ENCODE data around the gene PTTG2. TPM values are rescaled to one million over a fixed set of nuclear protein-coding genes. Genes with fewer than 3 reads are reported as not detected.
"Not testable (repeated sequence)": the region's sequence is repeated elsewhere in the genome, so short reads cannot be mapped to it uniquely, and the experiment has no call there.

PTTG2 gene
- total RNA-seq = not detected in 2 replicates
- 0.16 TPM for polyA plus RNA-seq (2012)

DNA sequence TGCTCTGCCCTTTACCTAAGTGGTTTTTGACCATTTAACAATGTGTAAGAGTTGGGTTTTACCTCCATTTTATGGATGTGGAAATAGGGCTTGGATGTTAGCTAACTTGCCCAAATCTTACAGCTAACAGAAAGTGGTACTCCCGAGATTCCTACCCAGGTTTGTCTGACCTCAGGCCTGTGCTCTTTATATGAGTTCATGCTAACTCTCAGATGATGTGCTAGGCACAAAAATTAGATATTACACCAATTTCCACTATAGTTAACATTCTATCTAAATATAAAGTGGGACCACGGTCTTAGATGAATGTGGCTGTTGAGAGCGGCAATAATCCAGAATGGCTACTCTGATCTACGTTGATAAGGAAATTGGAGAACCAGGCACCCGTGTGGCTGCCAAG is at the start of gene PTTG2:
PTTG2 (plus strand) TSS at position 301 of the 400 bp plus-strand sequence; CDS start at position 338, 37 bp downstream.
- DNase-seq (ENCODE audit: low read depth) = no peak

DNA sequence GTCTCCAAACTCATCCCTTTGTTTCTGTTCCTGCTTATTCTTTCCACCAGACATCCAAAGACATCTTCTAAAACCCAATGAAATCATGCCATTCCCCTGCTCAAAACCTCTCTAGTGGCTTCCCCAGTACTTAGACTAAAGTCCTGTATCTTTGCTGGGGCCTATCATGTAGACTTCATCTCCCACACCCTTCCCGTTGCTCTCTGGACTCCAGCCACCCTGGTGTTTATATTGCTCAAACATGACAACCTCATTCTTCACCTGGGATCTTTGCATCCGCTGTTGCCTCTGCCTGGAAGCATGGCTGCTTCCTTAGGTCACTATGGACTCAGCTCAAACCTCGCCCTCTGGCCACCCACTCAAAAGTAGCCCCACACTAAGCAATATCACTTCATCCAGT is 45.7 kb upstream of the PTTG2 start:
- DNase-seq (ENCODE audit: low read depth) = no peak

DNA sequence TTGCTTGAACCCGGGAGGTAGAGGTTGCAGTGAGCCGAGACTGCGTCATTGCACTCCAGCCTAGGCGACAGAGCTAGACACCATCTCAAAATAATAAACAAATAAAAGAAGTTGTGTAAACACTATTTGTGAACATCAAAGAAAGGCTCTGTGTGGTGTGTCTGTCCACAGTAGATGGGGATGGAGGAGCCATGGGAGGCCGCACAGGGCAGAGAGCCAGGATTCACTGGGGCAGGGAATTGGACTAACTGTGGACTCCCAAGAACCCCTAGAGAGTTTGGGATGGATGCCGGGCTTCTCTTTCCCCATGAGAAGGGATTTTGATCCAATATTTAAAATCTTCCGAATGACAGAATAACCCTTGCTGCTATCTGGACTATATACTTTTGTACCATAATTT is 42.8 kb upstream of the PTTG2 start:
- DNase-seq (ENCODE audit: low read depth) = no peak

DNA sequence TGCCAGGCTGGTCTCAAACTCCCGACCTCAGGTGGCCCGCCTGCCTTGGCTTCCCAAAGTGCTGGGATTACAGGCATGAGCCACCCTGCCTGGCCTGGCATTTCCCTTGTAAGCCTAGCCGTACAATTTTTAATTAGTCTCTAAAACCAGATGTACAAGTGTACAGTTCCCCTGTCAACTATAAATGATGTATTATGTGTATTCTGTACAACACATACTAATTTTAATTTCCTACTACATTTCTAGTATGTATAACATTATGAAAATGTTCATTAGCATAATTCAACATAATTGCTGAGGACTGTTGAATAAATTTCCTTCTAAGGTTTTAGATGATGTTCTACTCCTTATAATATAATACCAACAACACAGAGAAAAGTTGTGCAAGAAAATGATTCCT is 41.5 kb upstream of the PTTG2 start:
- DNase-seq (ENCODE audit: low read depth) = no peak

DNA sequence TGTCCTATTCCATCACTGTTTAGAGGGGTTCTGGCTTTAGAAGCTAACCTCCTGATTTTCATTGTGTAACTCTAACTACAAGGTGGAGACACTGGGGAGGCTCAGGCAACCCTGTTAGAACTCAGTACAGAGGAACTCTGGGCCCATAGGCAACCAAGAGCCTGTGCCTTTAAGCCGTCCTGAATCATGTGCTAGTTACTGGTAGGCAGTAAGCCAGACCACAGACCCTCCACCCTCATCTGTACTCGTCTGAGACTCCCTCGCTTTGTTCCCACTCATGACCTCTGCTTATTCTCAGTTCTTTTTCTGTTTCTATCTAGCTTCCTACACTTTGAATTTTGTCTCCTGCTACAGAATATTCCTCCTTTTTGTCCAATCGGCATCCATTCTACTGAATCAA is 37.9 kb upstream of the PTTG2 start:
- DNase-seq (ENCODE audit: low read depth) = peak; percentile 31

DNA sequence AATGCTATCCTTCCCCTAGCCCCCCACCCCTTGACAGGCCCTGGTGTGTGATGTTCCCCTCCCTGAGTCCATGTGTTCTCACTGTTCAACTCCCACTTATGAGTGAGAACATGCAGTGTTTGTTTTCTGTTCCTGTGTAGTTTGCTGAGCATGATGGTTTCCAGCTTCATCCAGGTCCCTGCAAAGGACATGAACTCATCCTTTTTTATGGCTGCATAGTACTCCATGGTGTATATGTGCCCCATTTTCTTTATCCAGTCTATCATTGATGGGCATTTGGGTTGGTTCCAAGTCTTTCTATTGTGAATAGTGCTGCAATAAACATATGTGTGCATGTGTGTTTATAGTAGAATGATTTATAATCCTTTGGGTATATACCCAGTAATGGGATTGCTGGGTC is 37.1 kb upstream of the PTTG2 start:
- DNase-seq (ENCODE audit: low read depth) = not testable (repeated sequence)

DNA sequence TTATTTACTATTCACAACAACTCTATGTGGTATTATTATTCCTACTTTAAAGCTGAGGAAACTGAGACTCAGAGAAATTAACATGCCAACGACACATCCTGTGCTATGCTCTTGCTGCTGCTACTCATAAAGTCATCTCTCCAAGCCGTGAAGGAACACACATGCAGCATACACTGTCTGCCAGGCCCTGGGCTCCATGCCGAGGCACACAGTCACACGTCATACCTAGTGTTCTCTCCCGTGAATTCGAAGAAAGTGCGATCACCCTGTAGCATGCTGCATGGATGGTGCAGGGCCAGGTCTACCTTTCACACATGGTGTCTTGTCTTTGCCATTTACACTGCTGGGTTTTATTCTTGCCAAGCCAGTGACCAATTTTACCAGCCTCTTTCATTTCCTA is 35.3 kb upstream of the PTTG2 start:
- DNase-seq (ENCODE audit: low read depth) = no peak

DNA sequence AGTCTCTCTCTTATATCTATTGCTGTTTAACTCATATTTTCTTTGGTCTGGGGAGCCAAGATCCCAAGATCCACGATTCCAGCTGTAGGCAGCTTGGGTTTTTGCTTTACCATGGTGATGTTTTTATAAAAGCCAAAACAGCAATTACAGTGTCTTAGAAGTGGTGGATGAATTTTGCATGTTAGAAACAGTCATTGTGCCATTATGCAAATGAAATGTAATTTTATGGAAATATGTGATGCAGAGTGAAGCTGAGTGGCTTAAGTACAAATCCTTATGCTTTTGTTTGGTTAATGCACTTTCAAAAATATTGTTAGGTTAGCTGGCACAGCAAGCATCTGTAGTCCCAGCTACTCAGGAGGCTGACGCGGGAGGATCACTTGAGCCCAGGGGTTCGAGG is 32.8 kb upstream of the PTTG2 start:
- DNase-seq (ENCODE audit: low read depth) = no peak

DNA sequence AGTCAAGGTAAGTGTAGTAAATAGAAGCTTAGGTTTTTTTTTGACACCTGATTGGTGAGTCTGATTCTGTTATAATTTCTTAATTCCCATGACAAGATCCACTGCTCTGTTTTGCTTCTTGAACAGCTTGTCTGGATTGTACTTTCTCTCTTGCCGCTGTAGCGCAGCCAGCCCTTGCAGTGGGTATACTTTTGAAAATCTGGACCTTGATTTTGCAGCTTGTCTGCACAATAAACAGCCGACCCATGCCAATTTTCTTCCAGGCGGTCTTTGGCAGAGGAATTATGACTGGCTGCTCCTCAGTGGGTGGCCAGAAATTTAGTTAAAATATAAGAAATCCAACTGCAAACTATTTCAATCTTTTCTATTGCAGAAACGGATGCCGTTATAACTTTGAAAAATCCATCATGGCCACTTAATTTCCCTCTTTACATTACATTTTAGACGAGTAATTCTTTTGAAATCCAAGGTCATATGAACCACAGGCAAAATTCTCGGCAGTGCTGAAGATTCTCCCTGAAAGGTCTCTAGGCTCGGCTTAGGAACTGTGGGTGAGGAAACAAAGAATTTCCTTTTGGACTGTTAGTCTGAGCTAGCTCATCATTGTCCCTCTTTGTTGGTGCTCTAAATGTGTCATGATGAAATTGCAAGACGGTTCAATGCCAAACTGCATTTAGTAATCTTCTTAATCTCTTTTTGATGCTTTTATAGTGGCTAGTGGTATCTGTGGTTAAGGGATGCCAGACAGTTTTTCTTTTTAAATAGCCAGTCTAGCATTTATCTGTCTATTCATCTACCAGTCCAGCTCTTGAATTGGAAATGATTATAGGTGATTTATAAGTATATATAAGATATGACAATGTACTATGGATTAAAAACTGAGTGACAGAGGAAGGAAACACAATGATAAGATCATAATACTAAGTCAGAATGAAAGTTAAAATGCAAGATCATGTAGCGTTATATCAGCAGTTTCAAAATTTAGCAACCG is 31.5 kb upstream of the PTTG2 start:
- DNase-seq (ENCODE audit: low read depth) = peak; percentile 49

DNA sequence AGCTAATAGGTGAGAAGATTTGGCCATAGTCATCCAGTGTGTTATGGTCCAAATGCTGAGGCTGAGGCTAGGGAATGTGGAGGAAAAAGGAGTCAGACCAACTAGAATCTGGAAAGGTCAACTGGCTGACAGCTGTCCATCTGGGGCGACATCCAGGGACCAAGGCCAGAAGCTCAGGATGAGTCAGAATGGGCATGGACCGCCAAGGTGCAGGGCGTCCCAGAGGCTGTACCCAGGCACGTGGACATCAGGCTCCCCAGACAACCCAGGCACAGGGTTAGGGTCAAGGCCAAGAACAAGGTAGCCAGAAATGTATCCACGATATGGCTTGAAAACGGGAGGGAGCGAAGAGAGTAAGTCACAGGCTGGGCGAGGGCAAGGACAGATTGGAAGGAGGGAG is 26.1 kb upstream of the PTTG2 start:
- DNase-seq (ENCODE audit: low read depth) = no peak

DNA sequence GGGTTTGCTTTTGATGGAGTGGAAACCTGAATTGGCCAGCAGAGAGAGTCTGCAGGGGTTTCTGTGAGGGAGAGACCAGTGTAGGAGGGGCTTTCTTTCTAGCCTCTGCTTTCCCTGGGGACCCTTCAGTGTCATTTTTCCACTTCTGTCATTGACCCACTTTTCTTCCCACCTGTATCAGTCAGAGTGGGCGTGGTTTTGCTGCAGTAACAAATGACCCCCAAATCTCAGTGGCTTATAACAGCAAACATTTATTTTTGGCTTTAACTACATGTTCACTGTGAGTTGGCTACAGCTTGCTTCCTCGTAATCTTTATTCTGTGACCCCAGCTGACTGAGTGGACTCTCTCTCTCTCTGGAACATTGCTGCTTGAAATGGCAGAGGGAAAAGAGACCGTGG is 25.6 kb upstream of the PTTG2 start:
- DNase-seq (ENCODE audit: low read depth) = no peak

DNA sequence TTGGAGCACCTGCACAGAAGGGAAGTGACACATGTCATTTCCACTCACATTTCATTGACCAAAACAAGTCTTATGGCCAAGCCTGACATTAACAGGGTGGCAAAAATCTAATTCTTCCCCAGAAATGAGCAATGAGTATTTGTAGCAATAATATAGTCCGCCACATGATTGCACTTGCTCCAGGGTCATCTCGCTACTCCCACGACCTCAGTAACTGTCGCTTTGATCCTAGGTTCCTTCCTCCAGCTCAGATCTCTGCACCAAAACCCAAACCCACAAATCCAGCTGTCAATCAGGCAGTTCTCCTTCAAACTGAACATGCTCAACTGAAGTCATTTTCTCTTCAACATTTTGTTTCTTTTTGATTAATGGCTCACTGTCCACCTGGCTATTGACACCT is 25.2 kb upstream of the PTTG2 start:
- DNase-seq (ENCODE audit: low read depth) = no peak

DNA sequence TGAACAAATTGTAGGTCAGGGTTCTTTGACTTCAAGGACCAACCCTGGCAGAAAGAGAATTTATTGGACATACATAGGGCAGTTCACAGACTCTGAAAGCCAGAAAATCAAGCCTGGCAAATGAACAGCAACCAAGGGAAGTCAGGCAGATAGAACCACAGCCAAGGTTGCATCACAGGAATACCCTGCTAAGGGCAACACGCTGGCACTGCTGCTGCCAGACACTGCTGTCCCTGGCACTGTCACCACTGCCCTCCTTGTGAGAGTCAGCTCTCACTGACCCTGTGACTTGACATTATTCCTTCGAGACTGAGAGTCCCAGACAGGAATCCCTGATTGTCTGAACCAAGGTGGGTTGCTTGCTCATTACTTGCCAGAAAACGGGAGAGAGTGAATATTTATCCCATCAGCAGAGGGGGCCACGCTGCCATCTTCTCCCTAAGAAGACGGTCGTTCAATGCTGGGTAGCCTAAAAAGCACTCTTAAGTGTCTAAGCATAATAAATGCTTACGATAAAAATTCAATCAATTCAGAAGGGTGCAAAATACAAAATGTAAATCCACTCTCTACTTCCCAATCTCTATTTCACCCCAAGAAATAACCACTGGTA is 23.2 kb upstream of the PTTG2 start:
- DNase-seq (ENCODE audit: low read depth) = no peak

DNA sequence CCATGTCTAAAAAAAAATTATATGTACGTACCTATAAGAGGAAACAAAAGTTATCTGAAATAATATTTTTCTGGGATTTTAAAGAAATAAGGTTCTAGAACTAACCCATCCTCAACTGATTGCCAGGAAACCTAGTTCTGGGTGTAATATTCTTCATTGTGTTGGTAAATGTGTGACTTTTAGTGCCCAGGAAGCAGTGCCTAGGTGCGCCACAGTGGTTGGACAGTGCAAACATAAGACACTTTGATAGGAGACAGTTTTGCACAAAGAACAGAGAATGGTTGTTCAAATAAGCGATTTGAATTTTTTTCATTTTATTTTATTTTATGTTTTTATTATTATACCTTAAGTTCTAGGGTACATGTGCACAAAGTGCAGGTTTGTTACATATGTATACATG is 22.0 kb upstream of the PTTG2 start:
- no peak for DNase-seq (ENCODE audit: low read depth)

DNA sequence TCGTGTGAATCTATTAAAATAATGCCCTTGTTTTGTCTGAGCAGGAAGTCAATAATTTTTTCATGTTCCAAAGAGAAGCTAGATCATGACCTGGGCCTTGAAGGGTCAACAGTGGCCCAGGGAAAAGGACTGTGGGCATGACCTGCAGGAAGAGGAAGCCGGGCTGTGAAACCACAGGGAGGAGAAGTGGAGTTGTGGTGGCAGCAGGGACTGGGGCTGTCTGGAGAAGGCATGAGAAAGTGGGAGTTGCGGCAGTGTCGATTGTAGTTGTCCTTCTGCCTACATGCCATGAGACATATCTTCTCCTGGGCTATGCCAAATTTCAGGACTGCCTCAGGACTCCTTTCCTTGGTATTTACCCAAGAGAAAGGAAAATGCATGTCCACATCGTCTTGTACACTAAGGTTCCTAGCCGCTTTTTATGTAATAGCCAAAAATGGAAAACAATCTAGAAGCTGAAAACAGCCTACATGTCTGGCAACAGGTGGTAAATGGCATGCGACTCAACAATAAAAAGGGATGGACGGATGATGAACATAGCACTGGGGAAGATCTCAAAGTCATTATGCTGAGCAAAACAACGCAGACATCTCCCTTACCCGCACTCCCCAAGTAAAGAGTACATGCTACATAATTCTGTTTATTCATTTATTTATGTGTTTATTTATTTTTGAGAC is 13.6 kb upstream of the PTTG2 start:
- peak; percentile 63 for DNase-seq (ENCODE audit: low read depth)

DNA sequence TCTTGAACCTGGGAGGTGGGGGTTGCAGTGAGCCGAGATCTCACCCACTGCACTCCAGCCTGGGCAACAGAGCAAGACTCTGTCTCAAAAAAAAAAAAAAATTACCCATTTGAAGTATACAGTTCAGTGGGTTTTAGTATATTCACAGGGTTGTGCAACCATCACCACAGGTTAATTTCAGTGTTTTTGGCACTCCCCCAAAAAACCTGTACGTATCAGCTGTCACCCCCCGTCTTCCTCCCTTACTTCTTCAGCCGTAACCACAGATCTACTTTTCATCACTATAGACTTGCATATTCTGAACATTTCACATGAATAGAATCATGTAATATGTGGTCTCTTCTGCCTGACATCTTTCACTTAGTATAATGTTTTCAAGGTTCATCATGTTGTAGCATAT is 11.7 kb upstream of the PTTG2 start:
- DNase-seq (ENCODE audit: low read depth) = no peak

DNA sequence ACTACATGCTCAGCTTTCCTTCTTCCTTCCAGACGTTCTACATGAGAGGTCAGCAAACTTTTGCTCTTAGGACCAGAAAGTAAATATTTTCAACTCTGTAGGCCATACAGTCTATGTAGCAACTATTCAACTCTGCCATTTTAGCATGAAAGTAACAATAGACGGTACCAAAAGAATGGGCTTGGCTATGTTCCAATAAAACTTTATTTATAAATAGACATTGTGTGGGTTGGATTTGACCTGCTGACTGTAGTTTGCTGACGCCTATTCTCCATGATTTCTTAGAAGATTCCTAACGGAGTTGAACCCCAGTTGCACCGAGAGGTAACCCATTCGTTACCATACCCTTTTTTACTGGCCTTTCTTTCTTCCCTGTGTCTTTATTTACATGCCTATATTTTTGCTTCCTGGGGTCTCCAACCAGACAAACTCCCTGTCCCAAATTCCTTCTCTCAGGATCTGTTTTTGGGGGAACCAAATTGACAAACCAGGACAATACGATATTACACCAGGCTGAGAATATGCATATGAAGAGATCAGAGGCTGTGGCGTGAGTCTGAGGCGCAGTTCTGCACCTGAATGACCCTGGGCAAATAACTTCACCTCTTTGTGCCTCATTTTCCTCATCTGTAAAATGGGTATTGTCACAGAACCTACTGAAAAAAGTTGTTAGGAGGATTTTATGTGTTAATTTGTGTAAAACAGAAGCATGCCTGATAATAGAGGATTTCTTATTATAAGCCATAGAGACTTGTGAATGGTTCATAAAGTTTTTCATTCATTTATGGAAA is 10.4 kb upstream of the PTTG2 start:
- DNase-seq (ENCODE audit: low read depth) = no peak

DNA sequence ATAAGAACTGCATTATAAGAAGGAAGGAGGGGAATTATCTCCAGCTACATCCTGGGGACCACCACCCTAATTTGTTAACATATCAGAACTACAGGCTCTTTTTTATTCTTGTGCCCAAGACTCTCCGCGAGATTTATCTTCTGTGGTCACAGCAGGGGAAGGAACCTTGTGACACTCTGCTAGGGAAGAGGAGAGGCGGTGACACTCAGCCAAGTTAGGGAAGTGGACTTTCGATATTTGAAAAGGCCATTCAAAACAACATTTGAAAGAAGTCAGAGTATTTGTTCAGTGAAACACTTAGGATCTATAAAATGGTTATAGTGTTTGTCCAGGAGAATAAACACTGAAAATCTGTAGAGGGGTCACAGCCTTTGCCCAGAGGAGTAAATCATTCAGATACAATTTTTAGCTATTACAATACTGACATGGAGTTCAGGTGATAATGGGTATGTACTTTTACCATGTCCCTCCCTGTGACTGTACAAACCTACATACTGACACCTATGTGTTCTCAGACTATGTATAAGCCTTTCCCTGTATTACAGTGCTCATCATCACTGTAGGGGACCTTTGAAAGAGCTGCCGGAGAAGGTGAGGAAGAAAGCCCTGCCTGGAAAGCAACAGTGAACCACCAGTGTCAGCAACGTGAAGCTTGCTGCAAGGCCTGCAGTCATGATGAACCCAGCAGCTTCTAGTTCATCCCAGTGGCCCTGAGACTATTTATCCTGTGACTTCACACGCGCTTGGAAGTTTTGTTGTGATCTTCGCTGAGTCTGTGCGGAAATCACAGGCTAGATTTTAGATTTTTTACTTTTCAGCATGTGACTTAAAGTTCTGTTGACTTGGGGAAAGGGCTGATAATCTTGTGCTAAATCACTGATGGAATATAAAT is 8.5 kb upstream of the PTTG2 start:
- no peak for DNase-seq (ENCODE audit: low read depth)

DNA sequence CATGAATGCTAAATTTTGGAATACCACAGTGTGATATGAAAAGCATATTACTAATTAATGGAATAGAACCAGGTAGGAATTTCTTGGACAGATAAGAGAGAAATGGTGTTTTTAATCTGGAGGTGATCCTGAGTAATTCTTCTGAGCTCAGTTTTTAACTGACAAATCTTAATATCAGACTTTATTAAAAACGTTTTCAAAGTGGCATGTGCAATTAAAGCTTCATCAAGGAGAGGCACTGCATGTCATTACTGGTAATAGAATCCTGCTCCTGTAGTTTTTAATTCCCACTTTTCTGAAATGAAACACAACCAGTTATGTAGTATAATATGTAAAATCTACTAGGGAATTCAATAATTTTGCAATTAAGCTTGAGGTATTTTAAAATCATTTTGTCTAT is 7.0 kb upstream of the PTTG2 start:
- DNase-seq (ENCODE audit: low read depth) = no peak

DNA sequence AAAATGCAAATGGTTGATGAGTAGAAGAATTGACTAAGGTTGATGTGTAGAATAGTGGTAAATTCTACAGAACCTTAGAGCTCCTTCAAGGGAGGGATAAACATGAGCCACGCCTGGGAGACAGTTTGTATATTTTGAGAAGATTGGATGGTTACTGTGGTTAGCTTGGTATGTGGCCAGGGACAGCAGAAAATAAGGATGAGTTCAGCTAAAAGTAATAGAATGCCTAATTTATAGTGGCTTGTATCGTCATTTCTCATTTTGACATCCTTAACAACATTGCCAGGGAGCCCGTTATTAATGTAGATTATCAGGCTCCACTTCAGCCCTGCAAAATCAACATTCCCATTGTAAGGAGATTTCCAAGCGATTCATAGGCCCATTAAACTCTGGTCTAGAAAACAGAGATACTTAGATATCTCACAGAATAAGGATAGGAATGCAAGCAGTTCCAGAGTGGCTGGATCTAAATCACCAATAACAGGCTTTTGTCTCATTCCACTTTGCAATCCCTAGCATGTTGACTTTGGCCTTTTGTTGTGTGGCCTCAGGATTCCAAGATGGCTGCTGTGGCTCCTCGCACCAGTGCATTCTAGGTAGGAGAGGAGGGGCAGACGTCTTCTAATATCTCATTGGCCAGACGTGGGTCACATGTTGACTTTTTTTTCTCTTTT is 6.4 kb upstream of the PTTG2 start:
- DNase-seq (ENCODE audit: low read depth) = peak; percentile 68
